HG03175 (cell line): ENCODE results near the gene AKT3.
A peak's percentile ranks its signal among the peaks of the same experiment; 100 is the strongest.
"Not testable (repeated sequence)": the region's sequence is repeated elsewhere in the genome, so short reads cannot be mapped to it uniquely, and the experiment has no call there.

Experiments used
- ATAC-seq: cut with Tn5 transposase; IDR thresholded peaks from one replicate; pipeline ENCODE4 v1.9.1; 2021; ENCODE audit warnings: mild to moderate bottlenecking, moderate library complexity; ENCODE audit not compliant: unreplicated experiment

AKT3 gene

GRCh38 chr1:243786531-243786930, 63.5 kb downstream of the AKT3 start:
- no peak for ATAC-seq

GRCh38 chr1:243784506-243784905, 65.5 kb downstream of the AKT3 start:
- ATAC-seq: no peak

GRCh38 chr1:243783714-243784113, 66.3 kb downstream of the AKT3 start:
- no peak for ATAC-seq

GRCh38 chr1:243772361-243773050, 77.5 kb downstream of the AKT3 start:
- not testable (repeated sequence) for ATAC-seq

GRCh38 chr1:243770860-243771259, 79.2 kb downstream of the AKT3 start:
- no peak for ATAC-seq

GRCh38 chr1:243765676-243766075, 84.4 kb downstream of the AKT3 start:
- ATAC-seq: no peak

GRCh38 chr1:243763806-243764205, 86.2 kb downstream of the AKT3 start:
- ATAC-seq: no peak

- no peak for ATAC-seq
Measured at GRCh38 chr1:243758647-243759046, 91.4 kb downstream of the AKT3 start.

GRCh38 chr1:243756529-243756928, 93.5 kb downstream of the AKT3 start:
- no peak for ATAC-seq

GRCh38 chr1:243754348-243754747, 95.7 kb downstream of the AKT3 start:
- no peak for ATAC-seq

GRCh38 chr1:243751506-243751905, 98.5 kb downstream of the AKT3 start:
- ATAC-seq: no peak

- ATAC-seq: peak; percentile 95
Measured at GRCh38 chr1:243748706-243749283, 101.2 kb downstream of the AKT3 start.

GRCh38 chr1:243748227-243748626, 101.8 kb downstream of the AKT3 start:
- ATAC-seq: no peak

- ATAC-seq: no peak
Measured at GRCh38 chr1:243746751-243747150, 103.3 kb downstream of the AKT3 start.

- ATAC-seq: no peak
Measured at GRCh38 chr1:243745356-243745755, 104.7 kb downstream of the AKT3 start.

- no peak for ATAC-seq
Measured at GRCh38 chr1:243742819-243743218, 107.2 kb downstream of the AKT3 start.

GRCh38 chr1:243740255-243740999, 109.6 kb downstream of the AKT3 start:
- ATAC-seq: no peak

- no peak for ATAC-seq
Measured at GRCh38 chr1:243739335-243740003, 110.6 kb downstream of the AKT3 start.

- no peak for ATAC-seq
Measured at GRCh38 chr1:243738020-243738419, 112.0 kb downstream of the AKT3 start.

GRCh38 chr1:243735457-243735856, 114.6 kb downstream of the AKT3 start:
- peak; percentile 77 for ATAC-seq

GRCh38 chr1:243734308-243734695, 115.7 kb downstream of the AKT3 start:
- ATAC-seq: no peak
